Muscle layer of duodenum (tissue), 2 donors: ENCODE data around the gene COA1.

Source experiments
- H3K27ac ChIP-seq: one replicate; pipeline ENCODE4 v1.7.0; 2013; ENCODE audit warnings: mild to moderate bottlenecking, low read length
- H3K27me3 ChIP-seq: one replicate; pipeline ENCODE4 v1.7.0; 2013; ENCODE audit warnings: low read depth, mild to moderate bottlenecking, control low read depth, low read length
- H3K36me3 ChIP-seq, 2 donors: one replicate each; pipeline ENCODE4 v1.7.0; 2013; ENCODE audit warnings: low read length in 2 of 2, control low read depth in 1 of 2, mild to moderate bottlenecking in 1 of 2; ENCODE audit not compliant: insufficient read depth in 2 of 2, control insufficient read depth in 1 of 2
- H3K4me1 ChIP-seq, 2 donors: one replicate each; pipeline ENCODE4 v1.7.0; 2013; ENCODE audit warnings: low read length in 2 of 2, mild to moderate bottlenecking in 2 of 2, control low read depth in 1 of 2, moderate library complexity in 1 of 2; ENCODE audit not compliant: insufficient read depth in 2 of 2, control insufficient read depth in 1 of 2
- H3K4me3 ChIP-seq, 2 donors: one replicate each; pipeline ENCODE4 v1.7.0; 2013; ENCODE audit warnings: low read length in 2 of 2, low read depth in 1 of 2, mild to moderate bottlenecking in 1 of 2
- H3K9me3 ChIP-seq, 2 donors: one replicate each; pipeline ENCODE4 v1.7.0; 2013; ENCODE audit warnings: low read length in 2 of 2, control low read depth in 1 of 2, mild to moderate bottlenecking in 1 of 2; ENCODE audit not compliant: control insufficient read depth in 1 of 2
- donor health status: healthy.

Gene COA1

DNA sequence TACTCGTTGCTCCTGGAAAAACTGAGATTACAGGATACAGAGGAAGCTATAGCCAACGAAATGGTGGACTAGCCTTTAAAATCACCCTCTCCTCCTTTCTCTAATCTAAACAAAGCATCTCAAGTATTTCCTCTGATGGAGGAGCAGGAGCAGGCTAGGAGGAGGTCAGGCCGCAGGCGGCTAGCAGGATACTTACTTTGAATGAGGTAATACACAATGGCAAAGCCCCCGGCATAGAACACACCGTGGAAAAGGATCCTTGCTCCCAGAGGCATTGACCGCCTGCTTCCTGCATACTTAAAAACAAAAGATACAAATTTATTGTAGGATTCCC lies 82.0 kb downstream of the COA1 start:
- peak overlapping the region; percentile 78 for H3K27ac ChIP-seq
- H3K4me1 ChIP-seq, result peaks cover 40 to 45% of the 10 kb centered on the region in 2 donors
- no peaks in the 10 kb centered on the region for H3K27me3 ChIP-seq
- peak overlapping the region in 1 of 2 donors; percentile 47 for H3K4me3 ChIP-seq
- peaks cover 9 to 24% of the 10 kb centered on the region in 2 donors for H3K36me3 ChIP-seq
- no peaks in the 10 kb centered on the region for H3K9me3 ChIP-seq

DNA sequence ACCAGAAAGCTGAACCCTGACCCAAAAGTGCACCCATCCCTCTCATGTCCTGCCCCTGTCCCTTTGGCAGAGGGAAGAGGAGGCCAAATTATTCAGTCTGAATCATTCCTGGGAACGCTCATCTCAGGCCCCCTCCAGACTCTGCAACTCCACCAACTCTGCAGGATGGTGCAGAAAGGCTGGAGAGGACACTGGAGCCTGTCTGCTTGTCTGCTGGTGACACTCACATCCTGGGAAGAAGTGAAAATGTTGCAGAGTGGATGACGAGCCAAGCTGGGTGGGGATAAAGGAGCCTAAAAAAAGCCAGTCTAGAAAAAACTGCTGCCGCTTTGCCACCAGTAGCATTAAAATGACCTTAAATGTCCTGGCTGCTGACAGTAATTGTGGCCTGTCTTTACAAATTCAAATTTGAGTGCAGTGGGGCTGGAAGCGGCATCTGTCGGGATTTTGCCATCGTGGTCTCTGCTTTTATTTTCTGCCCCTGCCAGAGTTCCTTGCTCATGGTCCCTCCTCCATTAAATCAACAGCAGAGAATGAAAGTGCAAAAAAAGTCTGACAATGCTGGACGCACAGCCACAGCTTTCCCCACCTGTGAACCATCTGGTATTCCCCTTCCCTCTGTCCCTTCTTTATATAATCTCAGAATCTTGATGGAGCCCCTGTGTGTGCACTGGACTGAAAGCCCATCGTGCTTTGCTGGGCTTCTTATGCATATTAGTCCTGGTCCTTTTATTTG lies 82.6 kb downstream of the COA1 start:
- H3K27me3 ChIP-seq, result no peaks in the 10 kb centered on the region
- H3K9me3 ChIP-seq, result no peaks in the 10 kb centered on the region
- H3K4me3 ChIP-seq, result peak overlapping the region in 1 of 2 donors; percentile 47
- peaks cover 40 to 45% of the 10 kb centered on the region in 2 donors for H3K4me1 ChIP-seq
- peak overlapping the region; percentile 78 for H3K27ac ChIP-seq
- peaks cover 9 to 24% of the 10 kb centered on the region in 2 donors for H3K36me3 ChIP-seq

DNA sequence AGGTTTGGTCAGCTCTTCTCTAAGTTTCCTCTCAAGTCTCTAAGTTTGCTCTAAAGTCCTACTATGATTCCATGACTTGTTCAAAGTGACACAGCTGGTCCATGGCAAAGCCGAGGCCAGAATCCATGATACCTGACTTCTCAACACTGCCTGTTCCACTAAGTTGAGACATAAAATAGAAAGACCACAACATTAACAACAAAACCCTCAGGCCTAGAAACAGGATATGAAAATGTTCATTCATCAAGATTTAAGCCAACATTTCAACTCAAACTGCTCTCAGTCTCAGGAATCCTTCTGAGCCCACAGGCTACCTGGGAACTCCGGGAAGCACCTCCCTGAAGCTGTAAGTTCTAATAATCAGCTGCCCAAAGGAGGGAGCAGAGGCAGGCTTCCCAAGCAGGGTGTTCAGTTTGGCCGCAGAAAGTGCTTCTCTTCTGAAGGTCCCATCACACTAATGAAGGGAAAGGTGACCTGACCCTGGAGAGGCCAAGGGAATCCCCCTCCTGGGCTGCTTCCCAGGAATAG lies 83.6 kb downstream of the COA1 start:
- H3K4me1 ChIP-seq, result peaks cover 43 to 44% of the 10 kb centered on the region in 2 donors

DNA sequence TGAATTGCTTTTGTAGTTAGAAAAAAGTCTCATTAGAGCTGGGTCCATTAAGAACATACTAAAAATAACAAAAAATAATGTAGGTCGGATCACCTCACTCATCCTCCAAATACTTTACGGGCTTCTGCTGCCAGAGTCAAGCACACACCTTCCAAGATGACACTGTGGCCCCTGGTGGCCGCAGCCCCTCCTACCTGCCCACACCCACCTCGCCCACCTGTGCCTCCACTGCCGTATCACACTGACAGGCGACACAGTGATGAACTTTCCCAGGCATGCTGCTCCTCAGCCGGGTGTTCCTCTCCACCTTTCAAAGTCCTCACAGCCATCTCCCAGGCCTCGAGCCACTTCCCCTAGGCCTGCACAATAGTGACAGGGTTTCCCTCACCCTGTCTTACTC lies 85.5 kb downstream of the COA1 start:
- H3K4me3 ChIP-seq, result no peak overlapping the region
- H3K36me3 ChIP-seq, result peaks cover 9 to 37% of the 10 kb centered on the region in 2 donors
- no peaks in the 10 kb centered on the region for H3K27me3 ChIP-seq
- H3K4me1 ChIP-seq, result peaks cover 38 to 46% of the 10 kb centered on the region in 2 donors
- H3K9me3 ChIP-seq, result no peaks in the 10 kb centered on the region
- no peak overlapping the region for H3K27ac ChIP-seq

More for the DNA sequence above, 83.6 kb downstream of the COA1 start:
- Histone ChIP-seq H3K27me3 (no peaks in the 10 kb centered on the region), H3K27ac (peak overlapping the region; percentile 78), H3K36me3 (peaks cover 9 to 24% of the 10 kb centered on the region in 2 donors), H3K9me3 (no peaks in the 10 kb centered on the region), H3K4me3 (no peak overlapping the region)

DNA sequence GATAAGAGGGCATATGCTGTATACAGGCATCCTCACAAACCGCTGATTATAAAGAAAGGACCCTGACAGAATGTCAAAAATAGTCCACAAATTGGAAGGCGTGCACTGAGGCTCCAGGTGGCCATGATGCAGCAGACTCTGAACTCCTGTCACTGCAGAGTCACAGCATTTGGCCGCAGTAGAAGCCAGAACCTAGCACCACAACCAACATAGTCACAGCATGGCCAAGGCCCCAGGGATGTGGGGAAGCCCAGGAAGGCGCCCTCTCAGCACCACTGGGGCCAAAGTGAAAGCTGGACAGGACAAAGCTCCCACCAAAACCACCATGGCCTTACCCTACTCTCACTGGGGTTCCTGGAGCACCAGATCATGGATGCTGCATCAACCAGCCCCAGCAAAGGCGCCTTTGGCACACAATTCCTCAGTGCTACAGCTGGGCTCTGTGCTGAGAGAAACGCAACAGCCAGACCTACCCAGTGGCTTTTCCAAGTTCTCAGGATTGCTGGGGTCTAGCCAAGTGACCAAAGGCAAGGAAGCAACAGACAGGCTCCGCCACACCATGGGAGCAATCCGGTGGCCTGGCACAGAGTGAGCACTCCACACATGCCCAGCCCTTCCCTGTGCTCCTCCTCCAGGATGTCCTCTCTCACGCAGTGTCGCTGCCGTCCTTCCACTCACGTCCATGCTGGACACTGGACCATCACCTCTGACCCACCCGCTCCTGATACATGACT lies 86.3 kb downstream of the COA1 start:
- Histone ChIP-seq H3K27ac (no peak overlapping the region), H3K27me3 (no peaks in the 10 kb centered on the region), H3K4me3 (no peak overlapping the region), H3K9me3 (no peaks in the 10 kb centered on the region), H3K36me3 (peaks cover 9 to 32% of the 10 kb centered on the region in 2 donors), H3K4me1 (peaks cover 31 to 39% of the 10 kb centered on the region in 2 donors)

DNA sequence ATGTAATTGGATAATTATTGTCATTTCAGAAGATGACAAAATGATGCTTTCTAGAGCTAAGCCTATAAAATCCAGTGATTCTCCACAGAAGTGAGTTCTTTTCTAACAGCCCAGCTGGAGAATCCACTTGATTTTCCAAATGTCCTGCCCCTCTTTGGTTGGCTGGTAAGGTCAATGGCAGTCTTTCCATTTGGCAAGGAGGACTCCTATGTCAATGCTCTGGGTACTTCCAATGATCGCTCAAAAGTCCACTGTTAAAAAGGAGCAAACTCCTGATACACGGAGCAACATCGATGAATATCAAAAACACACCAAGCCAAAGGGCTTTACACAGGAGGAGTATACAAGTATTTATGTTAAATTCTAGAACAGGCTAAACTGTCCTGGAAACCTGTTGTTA lies 88.6 kb downstream of the COA1 start:
- H3K9me3 ChIP-seq, result no peaks in the 10 kb centered on the region
- H3K36me3 ChIP-seq, result peaks cover 22 to 36% of the 10 kb centered on the region in 2 donors
- H3K27ac ChIP-seq, result peak overlapping the region; percentile 71
- no peaks in the 10 kb centered on the region for H3K27me3 ChIP-seq
- peaks cover 14 to 22% of the 10 kb centered on the region in 2 donors for H3K4me1 ChIP-seq
- H3K4me3 ChIP-seq, result no peak overlapping the region

DNA sequence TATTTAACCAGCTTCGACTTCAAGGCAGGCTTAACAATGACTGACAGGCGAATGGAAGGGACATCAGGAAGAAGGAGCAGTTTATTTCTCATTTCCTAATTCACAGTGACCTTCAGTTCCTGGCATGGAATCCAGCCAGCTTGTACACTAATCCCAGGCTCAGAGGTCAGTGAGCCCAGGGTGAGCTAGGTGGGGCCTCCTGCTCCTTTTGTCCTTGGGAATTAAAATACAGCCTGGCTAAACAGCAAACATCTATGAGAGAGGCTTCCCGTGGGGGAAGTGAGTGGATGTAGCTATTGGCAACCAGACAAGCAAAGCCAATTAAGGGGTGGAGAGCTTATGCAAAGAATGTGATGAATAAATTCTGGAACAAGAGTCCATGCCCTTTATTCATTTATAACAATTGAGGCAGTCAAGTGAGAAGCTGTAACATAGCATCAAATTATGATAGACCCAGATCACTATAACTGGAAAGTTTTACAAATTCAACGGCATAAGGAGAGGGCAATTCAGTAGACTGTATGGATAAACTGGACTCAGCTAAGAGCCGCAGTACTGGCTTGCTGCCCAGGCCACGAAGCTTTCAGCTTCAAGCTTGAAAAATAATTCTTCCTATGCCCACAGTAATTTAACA lies 89.3 kb downstream of the COA1 start:
- Histone ChIP-seq H3K4me1 (peaks cover 14 to 22% of the 10 kb centered on the region in 2 donors), H3K4me3 (peak overlapping the region in 1 of 2 donors; percentile 3), H3K27me3 (no peaks in the 10 kb centered on the region), H3K9me3 (no peaks in the 10 kb centered on the region), H3K27ac (peak overlapping the region; percentile 71), H3K36me3 (peaks cover 25 to 36% of the 10 kb centered on the region in 2 donors)

DNA sequence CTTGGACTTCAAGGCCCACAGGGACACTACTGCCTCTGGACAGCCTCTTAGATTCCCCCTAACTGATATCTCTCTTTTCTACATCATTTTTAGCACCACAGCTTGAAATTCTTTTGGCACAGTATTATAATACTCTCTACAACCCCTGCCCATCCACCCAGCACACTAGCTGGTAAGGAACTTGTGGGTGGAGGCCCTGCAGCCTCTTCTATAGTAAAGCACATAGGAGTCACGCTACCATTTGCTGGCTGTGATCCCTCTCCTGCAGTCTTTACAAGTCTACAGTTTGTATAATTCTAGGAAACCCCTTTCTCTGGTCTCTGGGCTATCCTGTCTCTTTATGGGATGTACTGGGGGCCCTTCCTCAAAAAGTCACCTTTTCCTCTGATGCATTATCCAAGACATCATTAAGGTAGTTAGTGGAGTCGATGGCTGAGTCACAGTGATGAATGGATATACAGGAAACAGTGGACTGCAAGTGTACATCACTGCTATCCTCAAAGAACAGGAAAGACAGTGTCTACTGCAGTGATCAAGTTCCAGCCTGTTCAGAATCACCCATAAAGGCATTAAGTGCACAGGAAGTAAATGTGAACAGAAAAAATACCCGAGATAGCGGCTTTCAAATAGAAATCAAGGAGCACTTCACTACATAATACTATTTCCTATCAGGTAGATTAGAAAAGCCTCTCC lies 92.1 kb downstream of the COA1 start:
- Histone ChIP-seq H3K4me3 (no peak overlapping the region), H3K27ac (no peak overlapping the region), H3K4me1 (peaks cover 14 to 22% of the 10 kb centered on the region in 2 donors), H3K27me3 (no peaks in the 10 kb centered on the region), H3K36me3 (peaks cover 22 to 36% of the 10 kb centered on the region in 2 donors), H3K9me3 (no peaks in the 10 kb centered on the region)

DNA sequence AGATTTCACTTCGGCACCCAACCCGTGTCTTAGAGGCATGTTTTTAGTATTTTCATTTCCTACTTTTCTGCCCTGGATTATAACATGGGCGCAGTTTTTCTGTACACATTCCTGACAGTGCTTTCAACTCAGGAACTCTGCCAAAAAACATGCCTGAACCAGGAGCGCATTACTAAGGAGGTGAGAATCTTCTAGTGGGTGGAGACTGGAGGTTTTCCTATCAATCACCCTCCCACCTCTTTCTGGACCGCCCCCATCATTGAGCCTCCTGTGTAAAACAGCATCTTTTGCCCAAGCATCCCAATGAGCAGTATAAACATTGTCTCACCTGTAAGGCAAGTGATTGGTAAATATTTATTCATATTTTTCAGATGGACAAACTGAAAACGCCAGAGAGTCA lies 93.2 kb downstream of the COA1 start:
- Histone ChIP-seq H3K27me3 (no peaks in the 10 kb centered on the region), H3K4me1 (peaks cover 14 to 21% of the 10 kb centered on the region in 2 donors), H3K4me3 (no peak overlapping the region), H3K27ac (no peak overlapping the region), H3K36me3 (peaks cover 29 to 40% of the 10 kb centered on the region in 2 donors), H3K9me3 (no peaks in the 10 kb centered on the region)

DNA sequence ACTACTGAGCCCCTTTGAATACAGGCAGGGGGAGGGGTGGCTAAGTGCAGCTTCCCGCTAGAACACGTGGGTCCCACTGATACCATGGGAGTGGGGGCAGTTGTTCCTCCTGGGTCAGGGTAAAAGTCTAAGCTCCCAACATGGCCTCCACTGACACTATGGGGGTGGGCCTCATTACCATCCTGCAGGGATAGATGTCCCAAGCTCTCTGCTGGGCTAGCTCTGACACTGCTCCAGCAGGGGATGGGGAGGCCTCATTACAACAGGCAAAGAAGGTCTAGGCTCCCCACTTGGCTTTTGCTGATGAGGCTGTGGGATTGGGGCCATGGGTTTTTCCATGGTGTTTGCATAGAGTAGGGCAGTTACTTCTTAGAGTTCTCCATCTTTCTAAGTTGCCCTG lies 94.9 kb downstream of the COA1 start:
- Histone ChIP-seq H3K4me1 (peaks cover under 1 to 5% of the 10 kb centered on the region in 2 donors), H3K4me3 (no peak overlapping the region), H3K9me3 (no peaks in the 10 kb centered on the region), H3K27ac (no peak overlapping the region), H3K27me3 (no peaks in the 10 kb centered on the region), H3K36me3 (peaks cover 31 to 37% of the 10 kb centered on the region in 2 donors)
